Neuronal stem cell (in vitro differentiated cells): ENCODE measurements around the gene AMZ1.
"Not testable (repeated sequence)": the region's sequence is repeated elsewhere in the genome, so short reads cannot be mapped to it uniquely, and the experiment has no call there.

ENCODE experiments used
- DNase-seq: peaks from one replicate; pipeline ENCODE4 v3.0.0-alpha.2; 2013; ENCODE audit warnings: low spot score
- H2AFZ ChIP-seq: one replicate; pipeline ENCODE4 v1.6.1; 2013; ENCODE audit warnings: mild to moderate bottlenecking, low read length, inconsistent platforms
- H2AK5ac ChIP-seq: 2 replicates; pipeline ENCODE4 v1.6.1; 2013; ENCODE audit warnings: low read depth, mild to moderate bottlenecking, inconsistent platforms, low read length, moderate library complexity, mixed read lengths
- H2BK120ac ChIP-seq: 2 replicates; pipeline ENCODE4 v1.6.1; 2013; ENCODE audit warnings: low read depth, mild to moderate bottlenecking, inconsistent platforms, low read length, moderate library complexity, mixed read lengths
- H2BK12ac ChIP-seq: one replicate; pipeline ENCODE4 v1.6.1; 2013; ENCODE audit warnings: low read length, inconsistent platforms
- H2BK15ac ChIP-seq: 2 replicates; pipeline ENCODE4 v1.6.1; 2013; ENCODE audit warnings: mild to moderate bottlenecking, low read length, inconsistent platforms, mixed read lengths
- H2BK5ac ChIP-seq: one replicate; pipeline ENCODE4 v1.6.1; 2013; ENCODE audit warnings: inconsistent platforms, mild to moderate bottlenecking, low read length, moderate library complexity
- H3K14ac ChIP-seq: one replicate; pipeline ENCODE4 v1.6.1; 2013; ENCODE audit warnings: low read length, inconsistent platforms
- H3K18ac ChIP-seq: 2 replicates; pipeline ENCODE4 v1.6.1; 2013; ENCODE audit warnings: low read length, inconsistent platforms
- H3K23ac ChIP-seq: 2 replicates; pipeline ENCODE4 v1.6.1; 2013; ENCODE audit warnings: low read depth, mild to moderate bottlenecking, mixed read lengths, low read length, inconsistent platforms; ENCODE audit not compliant: poor library complexity
- H3K27ac ChIP-seq: replicated peaks from 3 replicates; pipeline ENCODE4 v1.5.1; 2013; ENCODE audit warnings: low read length, inconsistent platforms
- H3K27me3 ChIP-seq, 3 experiments: 2 replicates each; pipeline ENCODE4 v1.6.1; 2013; ENCODE audit warnings: low read length in 3 of 3, mild to moderate bottlenecking in 2 of 3, inconsistent platforms in 1 of 3, low read depth in 1 of 3, mixed read lengths in 1 of 3, moderate library complexity in 1 of 3; ENCODE audit not compliant: control insufficient read depth in 3 of 3, insufficient read depth in 3 of 3
- H3K36me3 ChIP-seq, 2 donors: replicated peaks in 1 of 2; 2 replicates each; pipeline ENCODE4 v1.6.1; 2013; ENCODE audit warnings: low read length in 2 of 2; ENCODE audit not compliant: control insufficient read depth in 2 of 2, insufficient read depth in 2 of 2
- H3K4ac ChIP-seq: 2 replicates; pipeline ENCODE4 v1.6.1; 2013; ENCODE audit warnings: inconsistent platforms, mild to moderate bottlenecking, low read length, moderate library complexity
- H3K4me1 ChIP-seq, 2 donors: 1 replicate in 1 of 2; 2 replicates in 1 of 2; pipeline ENCODE4 v1.6.1; 2013; ENCODE audit warnings: low read length in 2 of 2, low read depth in 1 of 2; ENCODE audit not compliant: control insufficient read depth in 2 of 2, insufficient read depth in 1 of 2
- H3K4me2 ChIP-seq: one replicate; pipeline ENCODE4 v1.6.1; 2013; ENCODE audit warnings: mild to moderate bottlenecking, low read length, inconsistent platforms; ENCODE audit not compliant: insufficient read depth, poor library complexity, severe bottlenecking
- H3K4me3 ChIP-seq, 2 donors: 2 replicates each; pipeline ENCODE4 v1.5.1; 2013; ENCODE audit warnings: low read length in 2 of 2, mild to moderate bottlenecking in 2 of 2, inconsistent platforms in 1 of 2, moderate library complexity in 1 of 2
- H3K79me1 ChIP-seq: one replicate; pipeline ENCODE4 v1.6.1; 2013; ENCODE audit warnings: low read depth, mild to moderate bottlenecking, inconsistent platforms, low read length, moderate library complexity
- H3K9ac ChIP-seq: one replicate; pipeline ENCODE4 v1.6.1; 2013; ENCODE audit warnings: mild to moderate bottlenecking, low read depth, low read length, inconsistent platforms; ENCODE audit not compliant: poor library complexity
- H3K9me3 ChIP-seq, 2 donors: replicated peaks in 1 of 2; 2 replicates each; pipeline versions ENCODE3 to v1.6.1; 2013; ENCODE audit warnings: low read length in 2 of 2, mild to moderate bottlenecking in 2 of 2, inconsistent platforms in 1 of 2, low read depth in 1 of 2, mixed read lengths in 1 of 2, moderate library complexity in 1 of 2; ENCODE audit not compliant: control insufficient read depth in 2 of 2, insufficient read depth in 1 of 2
- H4K8ac ChIP-seq: one replicate; pipeline ENCODE4 v1.6.1; 2013; ENCODE audit warnings: low read depth, mild to moderate bottlenecking, inconsistent platforms, low read length, moderate library complexity
- H4K91ac ChIP-seq: one replicate; pipeline ENCODE4 v1.6.1; 2013; ENCODE audit warnings: low read length, low read depth, mild to moderate bottlenecking, inconsistent platforms; ENCODE audit not compliant: poor library complexity
- WGBS, 2 donors: extraction: QIAGEN DNeasy Blood & Tissue Kit; methylation state at CpG; one replicate each; pipeline ENCODE4 v1.1.7; 2013; ENCODE audit warnings: missing lambda C conversion rate in 2 of 2, mixed read lengths in 1 of 2; ENCODE audit not compliant: insufficient read length in 2 of 2, insufficient replicate concordance in 1 of 2; ENCODE audit errors: extremely low coverage in 2 of 2; 5-methylcytosine and 5-hydroxymethylcytosine counted together

AMZ1 gene

DNA sequence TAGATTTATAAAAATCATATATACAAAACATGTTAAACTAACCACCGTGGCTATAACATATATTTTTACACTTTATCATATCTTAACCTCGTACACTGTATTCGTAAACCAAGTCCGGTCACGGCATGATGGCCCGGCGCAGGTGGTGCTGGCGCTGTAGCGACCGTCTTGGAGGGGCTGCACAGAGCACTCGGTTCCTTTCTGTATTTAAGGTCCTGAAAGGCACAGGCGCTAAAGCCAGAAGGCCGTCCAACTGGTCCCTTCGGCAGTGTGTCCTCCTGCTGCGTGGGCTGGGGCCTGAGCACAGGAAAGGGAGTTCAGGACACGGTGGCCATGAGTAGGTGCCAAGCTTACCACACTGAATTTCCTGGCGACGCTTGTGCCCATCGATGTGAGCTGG is 33.8 kb downstream of the AMZ1 start:
- H3K79me1 ChIP-seq, result peaks cover 4% of the 10 kb centered on the region
- no peak overlapping the region for H3K23ac ChIP-seq
- H2BK15ac ChIP-seq, result no peak overlapping the region
- H3K9ac ChIP-seq, result no peak overlapping the region
- no peaks in the 10 kb centered on the region for H3K27me3 ChIP-seq
- H2AFZ ChIP-seq, result no peak overlapping the region
- H3K27ac ChIP-seq, result no peak overlapping the region
- no peak overlapping the region for H4K91ac ChIP-seq
- no peaks in the 10 kb centered on the region for H3K9me3 ChIP-seq
- no peak overlapping the region for H2BK12ac ChIP-seq
- H3K4ac ChIP-seq, result no peak overlapping the region
- H3K4me2 ChIP-seq, result no peak overlapping the region
- H2BK5ac ChIP-seq, result no peak overlapping the region
- H2BK120ac ChIP-seq, result no peak overlapping the region
- H3K14ac ChIP-seq, result no peak overlapping the region
- DNase-seq, result no peak
- no peak overlapping the region for H4K8ac ChIP-seq
- peak overlapping the region; percentile 76 for H3K18ac ChIP-seq
- no peak overlapping the region for H2AK5ac ChIP-seq
- 100% methylated on average over 1 of the region's 19 CpGs; no CpG with 5 or more reads in 1 of the 2 donors for WGBS, 2 donors
- no peaks in the 10 kb centered on the region for H3K4me1 ChIP-seq
- no peak overlapping the region for H3K4me3 ChIP-seq
- peaks cover 18 to 41% of the 10 kb centered on the region in 2 donors for H3K36me3 ChIP-seq

DNA sequence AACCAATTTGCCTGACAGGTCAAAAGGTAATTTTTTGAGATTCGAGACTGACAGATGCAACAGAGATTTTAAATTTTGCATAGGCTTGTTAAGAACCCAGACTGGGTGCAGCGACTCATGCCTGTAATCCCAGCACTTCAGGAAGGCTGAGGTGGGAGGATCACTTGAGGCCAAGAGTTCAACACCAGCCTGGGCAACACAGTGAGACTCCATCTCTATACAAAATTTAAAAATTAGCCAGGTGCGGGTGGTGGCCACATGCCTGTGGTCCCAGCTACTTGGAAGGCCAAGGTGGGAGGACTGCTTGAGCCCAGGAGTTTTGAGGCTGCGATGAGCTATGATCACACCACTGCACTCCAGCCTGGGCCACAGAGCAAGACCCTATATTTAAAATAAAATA is 34.6 kb downstream of the AMZ1 start:
- no peak overlapping the region for H3K18ac ChIP-seq
- H3K4me2 ChIP-seq, result no peak overlapping the region
- H2BK15ac ChIP-seq, result no peak overlapping the region
- H2BK5ac ChIP-seq, result no peak overlapping the region
- no peak overlapping the region for H4K8ac ChIP-seq
- no peak overlapping the region for H2BK12ac ChIP-seq
- no peak overlapping the region for H3K4me3 ChIP-seq
- no peak overlapping the region for H3K9ac ChIP-seq
- peaks cover 18 to 42% of the 10 kb centered on the region in 2 donors for H3K36me3 ChIP-seq
- H3K27me3 ChIP-seq, result no peaks in the 10 kb centered on the region
- no peak overlapping the region for H3K23ac ChIP-seq
- H3K14ac ChIP-seq, result no peak overlapping the region
- no peaks in the 10 kb centered on the region for H3K4me1 ChIP-seq
- peaks cover 4% of the 10 kb centered on the region for H3K79me1 ChIP-seq
- H3K27ac ChIP-seq, result no peak overlapping the region
- H2AK5ac ChIP-seq, result no peak overlapping the region
- H4K91ac ChIP-seq, result no peak overlapping the region
- no peak overlapping the region for H3K4ac ChIP-seq
- no peak overlapping the region for H2BK120ac ChIP-seq
- DNase-seq, result no peak
- WGBS, 2 donors, result no CpG with 5 or more reads among the region's 4 CpGs
- no peak overlapping the region for H2AFZ ChIP-seq
- no peaks in the 10 kb centered on the region for H3K9me3 ChIP-seq

DNA sequence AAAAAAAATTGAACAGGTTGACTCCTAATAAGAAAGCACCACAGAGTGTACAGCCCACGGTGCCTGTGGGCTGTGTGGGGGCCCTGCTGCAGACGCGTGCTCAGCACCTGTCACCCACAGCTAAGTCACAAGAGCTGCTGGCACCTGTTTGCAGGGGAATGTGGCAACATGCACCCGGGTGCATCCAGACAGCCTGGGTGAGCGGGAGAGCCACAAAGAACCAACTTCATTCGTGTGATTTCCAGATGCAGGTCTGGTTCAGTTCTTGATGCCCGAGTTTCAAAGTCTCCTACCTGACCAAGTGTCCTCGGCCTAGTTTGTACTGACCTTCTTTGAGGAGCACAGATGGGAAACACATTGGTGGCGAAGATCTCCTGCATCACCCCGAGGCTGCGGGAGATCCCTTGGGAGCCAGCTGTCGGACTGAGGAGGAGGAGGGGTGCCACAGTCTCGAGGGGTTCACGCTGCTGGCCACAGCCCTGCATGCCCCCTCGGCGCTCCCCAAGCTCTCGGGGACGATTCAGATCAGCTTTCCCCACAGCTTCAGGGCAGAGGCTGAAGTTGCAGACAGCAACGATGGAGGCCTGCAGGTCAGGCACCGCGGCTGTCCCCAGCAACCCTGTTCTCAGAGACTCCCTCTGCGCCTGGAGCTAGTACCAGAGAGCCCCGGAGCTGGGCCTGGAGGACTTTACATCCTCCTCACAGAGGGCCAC is 35.3 kb downstream of the AMZ1 start:
- H3K9me3 ChIP-seq, result no peaks in the 10 kb centered on the region
- H3K18ac ChIP-seq, result peak overlapping the region; percentile 57
- H3K4me1 ChIP-seq, result no peaks in the 10 kb centered on the region
- H4K91ac ChIP-seq, result no peak overlapping the region
- DNase-seq, result no peak
- peak overlapping the region; percentile 82 for H3K14ac ChIP-seq
- no peak overlapping the region for H2BK120ac ChIP-seq
- no peak overlapping the region for H4K8ac ChIP-seq
- no peaks in the 10 kb centered on the region for H3K27me3 ChIP-seq
- no peak overlapping the region for H3K9ac ChIP-seq
- H3K27ac ChIP-seq, result no peak overlapping the region
- no peak overlapping the region for H2BK12ac ChIP-seq
- H3K4me3 ChIP-seq, result no peak overlapping the region
- no CpG with 5 or more reads among the region's 23 CpGs for WGBS, 2 donors
- H3K4me2 ChIP-seq, result no peak overlapping the region
- peaks cover 18 to 37% of the 10 kb centered on the region in 2 donors for H3K36me3 ChIP-seq
- H2BK15ac ChIP-seq, result no peak overlapping the region
- H3K23ac ChIP-seq, result peak overlapping the region; percentile 5
- H3K79me1 ChIP-seq, result peaks cover 4% of the 10 kb centered on the region
- H3K4ac ChIP-seq, result no peak overlapping the region
- no peak overlapping the region for H2AK5ac ChIP-seq
- H2BK5ac ChIP-seq, result peak overlapping the region; percentile 53
- no peak overlapping the region for H2AFZ ChIP-seq

DNA sequence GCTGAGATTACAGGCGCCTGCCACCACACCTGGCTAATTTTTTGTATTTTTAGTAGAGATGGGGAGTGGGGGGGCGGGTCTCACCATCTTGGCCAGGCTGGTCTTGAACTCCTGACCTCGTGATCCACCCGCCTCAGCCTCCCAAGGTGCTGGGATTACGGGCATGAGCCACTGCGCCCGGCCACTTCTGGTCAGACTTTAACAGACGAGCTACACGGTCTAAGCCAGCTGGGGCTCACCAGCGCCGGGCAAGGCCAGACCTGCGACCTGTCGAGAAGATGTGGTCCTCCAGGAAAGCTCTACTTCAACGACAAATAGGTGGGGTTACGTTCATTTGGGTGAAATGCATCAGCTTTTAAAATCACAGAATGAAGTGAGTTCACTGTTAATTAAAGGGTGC is 36.0 kb downstream of the AMZ1 start:
- not testable (repeated sequence) for H3K18ac ChIP-seq, H2AFZ ChIP-seq, H3K27ac ChIP-seq, H2AK5ac ChIP-seq, H3K27me3 ChIP-seq, H3K4me3 ChIP-seq, H2BK15ac ChIP-seq, H3K4ac ChIP-seq, H2BK5ac ChIP-seq, H3K79me1 ChIP-seq, H3K23ac ChIP-seq, H4K91ac ChIP-seq, DNase-seq, H3K4me2 ChIP-seq, H4K8ac ChIP-seq, H3K9ac ChIP-seq, H2BK12ac ChIP-seq, H2BK120ac ChIP-seq, H3K4me1 ChIP-seq, H3K9me3 ChIP-seq
- Histone ChIP-seq H3K14ac (peak overlapping the region; percentile 38), H3K36me3 (peaks cover 16 to 37% of the 10 kb centered on the region in 2 donors)
- WGBS, 2 donors, result no CpG with 5 or more reads among the region's 15 CpGs
